Measurements from ENCODE around the gene KSR1.

DNA sequence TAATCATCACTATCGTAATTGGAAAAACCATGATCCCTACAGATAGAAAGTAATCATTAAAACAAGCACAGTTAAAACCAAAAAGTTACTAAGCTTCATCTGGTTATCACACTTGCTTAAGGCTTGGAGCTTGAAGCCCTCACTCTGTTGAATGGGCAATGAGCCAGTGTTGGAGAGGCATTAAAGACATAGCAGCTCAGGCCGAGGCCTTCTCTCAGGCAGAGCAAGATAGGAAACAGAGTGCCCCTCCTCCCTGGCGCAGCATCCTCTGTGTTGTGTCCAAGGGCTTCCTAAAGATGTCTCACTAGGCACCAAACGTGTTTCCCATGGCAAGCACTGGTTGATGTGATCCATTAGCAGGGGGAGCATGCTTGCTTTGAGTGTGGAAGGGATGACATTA, 139.8 kb downstream of the KSR1 start:
- TF ChIP-seq, protein P1, sequence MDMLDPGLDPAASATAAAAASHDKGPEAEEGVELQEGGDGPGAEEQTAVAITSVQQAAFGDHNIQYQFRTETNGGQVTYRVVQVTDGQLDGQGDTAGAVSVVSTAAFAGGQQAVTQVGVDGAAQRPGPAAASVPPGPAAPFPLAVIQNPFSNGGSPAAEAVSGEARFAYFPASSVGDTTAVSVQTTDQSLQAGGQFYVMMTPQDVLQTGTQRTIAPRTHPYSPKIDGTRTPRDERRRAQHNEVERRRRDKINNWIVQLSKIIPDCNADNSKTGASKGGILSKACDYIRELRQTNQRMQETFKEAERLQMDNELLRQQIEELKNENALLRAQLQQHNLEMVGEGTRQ (IDR thresholded peaks at IDR 0.05; ENCODE audit: low read length): no peak
- TF ChIP-seq, protein P2, sequence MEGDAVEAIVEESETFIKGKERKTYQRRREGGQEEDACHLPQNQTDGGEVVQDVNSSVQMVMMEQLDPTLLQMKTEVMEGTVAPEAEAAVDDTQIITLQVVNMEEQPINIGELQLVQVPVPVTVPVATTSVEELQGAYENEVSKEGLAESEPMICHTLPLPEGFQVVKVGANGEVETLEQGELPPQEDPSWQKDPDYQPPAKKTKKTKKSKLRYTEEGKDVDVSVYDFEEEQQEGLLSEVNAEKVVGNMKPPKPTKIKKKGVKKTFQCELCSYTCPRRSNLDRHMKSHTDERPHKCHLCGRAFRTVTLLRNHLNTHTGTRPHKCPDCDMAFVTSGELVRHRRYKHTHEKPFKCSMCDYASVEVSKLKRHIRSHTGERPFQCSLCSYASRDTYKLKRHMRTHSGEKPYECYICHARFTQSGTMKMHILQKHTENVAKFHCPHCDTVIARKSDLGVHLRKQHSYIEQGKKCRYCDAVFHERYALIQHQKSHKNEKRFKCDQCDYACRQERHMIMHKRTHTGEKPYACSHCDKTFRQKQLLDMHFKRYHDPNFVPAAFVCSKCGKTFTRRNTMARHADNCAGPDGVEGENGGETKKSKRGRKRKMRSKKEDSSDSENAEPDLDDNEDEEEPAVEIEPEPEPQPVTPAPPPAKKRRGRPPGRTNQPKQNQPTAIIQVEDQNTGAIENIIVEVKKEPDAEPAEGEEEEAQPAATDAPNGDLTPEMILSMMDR (IDR thresholded peaks at IDR 0.05; ENCODE audit: control extremely low read depth in 1 of 3, insufficient read depth in 1 of 3, low read depth in 1 of 3, low read length in 3 of 3): no peak
- TF ChIP-seq RAD21 (IDR thresholded peaks at IDR 0.05 in 1 of 2, conservative IDR thresholded peaks at IDR 0.05 in 1 of 2; ENCODE audit: low read depth in 2 of 2, low read length in 2 of 2): no peak
- TF ChIP-seq POLR2A (IDR thresholded peaks at IDR 0.05; ENCODE audit: control extremely low read depth in 1 of 2, low read depth in 2 of 2, low read length in 2 of 2): no peak
- TF ChIP-seq TAF1 (IDR thresholded peaks at IDR 0.05; ENCODE audit: low read depth, low read length): no peak
- TF ChIP-seq POLR2AphosphoS5 (IDR thresholded peaks at IDR 0.05; ENCODE audit: low read depth, low read length): no peak
- no peak for TF ChIP-seq RNF2 (IDR thresholded peaks at IDR 0.05; ENCODE audit: borderline replicate concordance, low read depth, low read length, missing control alignments, poor library complexity, severe bottlenecking)
- TF ChIP-seq KDM5A (IDR thresholded peaks at IDR 0.05; ENCODE audit: low read length): no peak
- no peak for TF ChIP-seq NRF1 (IDR thresholded peaks at IDR 0.05; ENCODE audit: low read depth, low read length)
- TF ChIP-seq KDM1A (IDR thresholded peaks at IDR 0.05; ENCODE audit: borderline replicate concordance, low read length): no peak
- no peak for TF ChIP-seq CHD2 (IDR thresholded peaks at IDR 0.05; ENCODE audit: low read length)

All from H1 (cell line).